HG03095 (cell line): ENCODE results near the gene DUSP16.
"Not testable (repeated sequence)": the region's sequence is repeated elsewhere in the genome, so short reads cannot be mapped to it uniquely, and the experiment has no call there.

Experiments used
- ATAC-seq: cut with Tn5 transposase; IDR thresholded peaks from one replicate; pipeline ENCODE4 v1.9.1; 2021; ENCODE audit warnings: moderate library complexity; ENCODE audit not compliant: unreplicated experiment

Gene DUSP16

GRCh38 chr12:12502130-12502814 is 60.4 kb downstream of the DUSP16 start:
- not testable (repeated sequence) for ATAC-seq

GRCh38 chr12:12501121-12501520 is 61.5 kb downstream of the DUSP16 start:
- no peak for ATAC-seq

- no peak for ATAC-seq
These were observed 62.6 kb downstream of the DUSP16 start for GRCh38 chr12:12499909-12500604.

- no peak for ATAC-seq
These were observed 64.5 kb downstream of the DUSP16 start for GRCh38 chr12:12498210-12498609.

GRCh38 chr12:12495536-12495935 is 67.1 kb downstream of the DUSP16 start:
- no peak for ATAC-seq

GRCh38 chr12:12492547-12492946 is 70.1 kb downstream of the DUSP16 start:
- ATAC-seq, result no peak

GRCh38 chr12:12491606-12492005 is 71.1 kb downstream of the DUSP16 start:
- ATAC-seq, result no peak

- no peak for ATAC-seq
These were observed 73.7 kb downstream of the DUSP16 start for GRCh38 chr12:12488823-12489550.

- no peak for ATAC-seq
These were observed 74.4 kb downstream of the DUSP16 start for GRCh38 chr12:12488296-12488695.

- ATAC-seq, result no peak
These were observed 75.2 kb downstream of the DUSP16 start for GRCh38 chr12:12487490-12487889.

- ATAC-seq, result peak; percentile 66
These were observed 75.9 kb downstream of the DUSP16 start for GRCh38 chr12:12486661-12487240.

- no peak for ATAC-seq
These were observed 79.2 kb downstream of the DUSP16 start for GRCh38 chr12:12483438-12483837.

- no peak for ATAC-seq
These were observed 79.7 kb downstream of the DUSP16 start for GRCh38 chr12:12482959-12483358.

- no peak for ATAC-seq
These were observed 80.4 kb downstream of the DUSP16 start for GRCh38 chr12:12482150-12482761.

GRCh38 chr12:12481631-12482030 is 81.0 kb downstream of the DUSP16 start:
- ATAC-seq, result no peak

- ATAC-seq, result no peak
These were observed 82.6 kb downstream of the DUSP16 start for GRCh38 chr12:12480074-12480473.

GRCh38 chr12:12477532-12477890 is 85.2 kb downstream of the DUSP16 start:
- ATAC-seq, result no peak

- ATAC-seq, result no peak
These were observed 85.7 kb downstream of the DUSP16 start for GRCh38 chr12:12476857-12477531.

GRCh38 chr12:12474931-12475795 is 87.5 kb downstream of the DUSP16 start:
- ATAC-seq, result peak; percentile 94

GRCh38 chr12:12474471-12474928 is 88.2 kb downstream of the DUSP16 start:
- peak; percentile 18 for ATAC-seq
